Heart right ventricle (tissue), 16 donors: ENCODE measurements around the gene NCAPG. TPM values are rescaled to one million over a fixed set of nuclear protein-coding genes. Genes with fewer than 3 reads are reported as not detected.
"Not testable (repeated sequence)": the region's sequence is repeated elsewhere in the genome, so short reads cannot be mapped to it uniquely, and the experiment has no call there.

Experiments used
- ATAC-seq, 8 donors: fragments of 200-7000 bp; cut with Tn5 transposase; one replicate each; pipeline ENCODE4 v1.9.1; 2020; ENCODE audit warnings: mild to moderate bottlenecking in 8 of 8, moderate library complexity in 8 of 8, moderate number of reproducible peaks in 1 of 8
- DNase-seq, 2 donors: peaks; one replicate each; pipeline ENCODE4 v3.0.0-alpha.2; 2020
- H3K27ac ChIP-seq, 10 donors: fragments of 200-600 bp; sonication (generic) in 2 of 10; one replicate each; pipeline versions ENCODE4 v1.5.0 to v1.8.0; 2020 to 2022; ENCODE audit warnings: mild to moderate bottlenecking in 3 of 10
- H3K27me3 ChIP-seq, 7 donors: fragments of 200-600 bp; one replicate each; pipeline ENCODE4 v1.8.0; 2021 to 2022; ENCODE audit warnings: mild to moderate bottlenecking in 2 of 7
- H3K36me3 ChIP-seq, 9 donors: fragments of 200-600 bp; sonication (generic) in 1 of 9; one replicate each; pipeline versions ENCODE4 v1.5.0 to v1.8.0; 2020 to 2022; ENCODE audit warnings: mild to moderate bottlenecking in 2 of 9
- H3K4me1 ChIP-seq, 9 donors: fragments of 200-600 bp; sonication (generic) in 1 of 9; one replicate each; pipeline versions ENCODE4 v1.5.0 to v1.8.0; 2020 to 2022; ENCODE audit warnings: mild to moderate bottlenecking in 4 of 9
- H3K4me3 ChIP-seq, 10 donors: fragments of 200-600 bp; sonication (generic) in 2 of 10; one replicate each; pipeline versions ENCODE4 v1.5.0 to v1.8.0; 2020 to 2022; ENCODE audit warnings: mild to moderate bottlenecking in 7 of 10, moderate library complexity in 2 of 10
- H3K9me3 ChIP-seq, 11 donors: fragments of 200-600 bp in 10 of 11; sonication (generic) in 2 of 11; one replicate each; pipeline versions ENCODE4 v1.5.0 to v1.8.0; 2013 to 2022; ENCODE audit warnings: mild to moderate bottlenecking in 2 of 11, control low read depth in 1 of 11, moderate library complexity in 1 of 11
- WGBS, 2 donors: extraction: QIAGEN DNeasy Blood & Tissue Kit; methylation state at CpG; one replicate each; pipeline ENCODE4 v1.1.7; 2013; ENCODE audit warnings: inconsistent platforms in 1 of 2; 5-methylcytosine and 5-hydroxymethylcytosine counted together
- intact Hi-C, 10 donors: fragments of 100-400 bp; cut with DNase I; formaldehyde crosslinking; loops; one replicate each; pipeline versions ENCODE4 v1.11.1 to v1.14.2; 2022
- polyA plus RNA-seq, 2 donors: library from polyadenylated mRNA; stranded (reverse); fragments of 200-250 nt; gene quantifications; one replicate each; pipeline ENCODE4 v1.2.3, GENCODE V29; 2013
- total RNA-seq, 10 donors: library from RNA; stranded (reverse); fragmentation: NEBNext Ultra II Directional in 3 of 10; extraction: Animal tissue kit (Norgen Biotek cat#: 25700) in 3 of 10; gene quantifications; one replicate each; pipeline versions ENCODE4 v1.2.1 to v1.2.4, GENCODE V29; 2021 to 2023
- TF ChIP-seq, protein P1 (sequence below), 9 donors: fragments of 200-600 bp; sonication (generic) in 2 of 9; IDR thresholded peaks; one replicate each; pipeline versions ENCODE4 v1.5.0 to v1.8.0; 2021 to 2022; ENCODE audit warnings: antibody characterized with exemption in 9 of 9, mild to moderate bottlenecking in 5 of 9, moderate library complexity in 1 of 9
- donor health status: Arrhythmogenic right ventricular cardiomyopathy.
- donor health status: ischemic (EF 13 %, LVEDD 7.1; RV severe dilation, severe dysfunction).
- donor health status: healthy with polysubstance abuse.
- donor health status: DM: no; HTN: yes; CAD: no.
- donor health status: DM: no; HTN: no; CAD: no.
- donor health status: ischemic (EF 25% LVEDD 6.9; RV normal size, moderate dysfunction).
- donor health status: ischemic (EF 25% LVEDD 5.7; RV mildly dilated, moderate dysfunction).
- donor health status: healthy.
- donor health status: DM: yes; HTN: yes; CAD: no.
- donor health status: Ischemic cardiomyopathy.
- donor health status: ischemic (EF 35%, LVEDD 5.7; RV mildly dilated, moderate dysfunction).
- donor health status: nonischemic (EF 11% LVEDD 7.7; RV severe dilation, severe dysfunction).
- donor health status: DM: yes; HTN: yes; CAD: no.
- donor health status: PGD.
- donor health status: ischemic (EF 29% LVEDD 5.4; RV normal size, mild dysfunction).
- donor health status: nonischemic (EF 23%, LVEDD 6.1; RV moderate dilation, normal function).

The NCAPG gene
- total and polyA plus RNA-seq, 12 donors = 0.08 to 3.6 (median 0.29) TPM

DNA sequence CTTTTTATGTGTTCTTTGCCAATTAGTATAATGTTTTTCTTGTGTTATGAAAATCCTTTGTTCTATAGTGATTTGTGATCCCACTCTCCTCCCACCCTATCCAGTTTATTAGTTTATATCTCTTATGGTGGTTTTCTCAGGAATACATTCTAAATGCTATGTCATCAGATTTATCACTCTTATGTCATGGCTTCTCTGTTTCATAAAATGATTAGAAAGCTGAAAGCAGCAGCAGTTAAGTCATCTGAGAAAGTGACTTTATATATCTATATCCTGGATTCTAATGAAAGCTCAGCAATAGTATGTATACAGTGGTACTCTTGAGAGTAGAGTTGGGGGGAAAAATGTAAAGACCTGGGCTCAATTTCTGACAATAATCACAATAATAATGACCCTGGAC lies 41.2 kb downstream of the NCAPG start:
- no peaks in the 10 kb centered on the region for H3K27me3 ChIP-seq
- no peak for ATAC-seq
- no peaks in the 10 kb centered on the region for H3K4me1 ChIP-seq
- TF ChIP-seq, protein P1, sequence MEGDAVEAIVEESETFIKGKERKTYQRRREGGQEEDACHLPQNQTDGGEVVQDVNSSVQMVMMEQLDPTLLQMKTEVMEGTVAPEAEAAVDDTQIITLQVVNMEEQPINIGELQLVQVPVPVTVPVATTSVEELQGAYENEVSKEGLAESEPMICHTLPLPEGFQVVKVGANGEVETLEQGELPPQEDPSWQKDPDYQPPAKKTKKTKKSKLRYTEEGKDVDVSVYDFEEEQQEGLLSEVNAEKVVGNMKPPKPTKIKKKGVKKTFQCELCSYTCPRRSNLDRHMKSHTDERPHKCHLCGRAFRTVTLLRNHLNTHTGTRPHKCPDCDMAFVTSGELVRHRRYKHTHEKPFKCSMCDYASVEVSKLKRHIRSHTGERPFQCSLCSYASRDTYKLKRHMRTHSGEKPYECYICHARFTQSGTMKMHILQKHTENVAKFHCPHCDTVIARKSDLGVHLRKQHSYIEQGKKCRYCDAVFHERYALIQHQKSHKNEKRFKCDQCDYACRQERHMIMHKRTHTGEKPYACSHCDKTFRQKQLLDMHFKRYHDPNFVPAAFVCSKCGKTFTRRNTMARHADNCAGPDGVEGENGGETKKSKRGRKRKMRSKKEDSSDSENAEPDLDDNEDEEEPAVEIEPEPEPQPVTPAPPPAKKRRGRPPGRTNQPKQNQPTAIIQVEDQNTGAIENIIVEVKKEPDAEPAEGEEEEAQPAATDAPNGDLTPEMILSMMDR (IDR thresholded peaks at IDR 0.05) = no peak
- peaks cover 0 to 7% (median 0%) of the 10 kb centered on the region in 11 donors for H3K9me3 ChIP-seq
- DNase-seq = no peak
- no peak overlapping the region for H3K4me3 ChIP-seq
- H3K27ac ChIP-seq = no peak overlapping the region
- intact Hi-C loops = no loop called here
- H3K36me3 ChIP-seq = peaks cover 0 to 5% (median 0%) of the 10 kb centered on the region in 9 donors

DNA sequence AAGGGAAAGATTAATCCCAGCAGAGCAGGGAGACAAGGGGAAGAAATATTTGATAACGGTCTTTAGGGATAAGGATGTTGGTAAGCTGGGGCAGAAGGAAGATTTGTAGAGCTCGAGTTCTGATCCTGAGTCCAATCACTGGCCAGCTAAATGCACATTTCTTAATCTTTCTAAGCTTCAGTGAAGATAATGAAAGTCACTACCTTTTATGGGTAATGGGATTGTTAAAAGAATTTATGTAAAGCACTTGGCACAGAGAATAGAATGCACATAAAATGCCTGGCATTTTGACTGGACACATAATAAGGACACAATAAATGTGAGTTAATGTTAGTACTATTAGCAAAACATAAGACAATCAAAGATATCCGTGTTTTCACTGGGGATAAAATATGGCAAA lies 43.3 kb downstream of the NCAPG start:
- 77 to 95% methylated on average over 3 of the region's 3 CpGs for WGBS, 2 donors

DNA sequence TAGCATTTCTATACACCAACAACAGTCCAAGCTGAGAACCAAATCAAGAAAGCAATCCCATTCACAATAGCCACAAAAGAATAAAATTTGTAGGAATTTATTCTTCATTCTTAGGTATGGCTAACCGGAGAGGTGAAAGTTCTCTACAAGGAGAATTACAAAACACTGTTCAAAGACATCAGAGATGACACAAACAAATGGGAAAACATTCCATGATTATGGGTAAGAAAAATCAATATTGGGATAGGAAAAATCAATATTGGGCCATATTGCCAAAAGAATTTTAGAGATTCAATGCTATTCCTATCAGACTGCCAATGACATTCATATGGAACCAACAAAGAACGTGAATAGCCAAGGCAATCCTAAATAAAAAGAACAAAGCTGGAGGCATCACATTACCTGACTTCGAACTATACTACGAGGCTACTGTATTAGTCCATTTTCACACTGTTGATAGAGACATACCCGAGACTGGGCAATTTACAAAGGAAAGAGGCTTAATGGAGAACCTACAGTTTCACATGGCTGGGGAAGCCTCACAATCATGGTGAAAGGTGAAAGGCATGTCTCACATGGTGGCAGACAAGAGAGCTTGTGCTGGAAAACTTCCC lies 49.1 kb downstream of the NCAPG start:
- H3K27me3 ChIP-seq = no peaks in the 10 kb centered on the region
- ATAC-seq (no peak), DNase-seq (no peak)
- 97 to 98% methylated on average over 5 of the region's 5 CpGs for WGBS, 2 donors
- peaks cover 0 to 33% (median 4%) of the 10 kb centered on the region in 11 donors for H3K9me3 ChIP-seq
- peaks cover 0 to 7% (median 0%) of the 10 kb centered on the region in 9 donors for H3K36me3 ChIP-seq
- H3K27ac ChIP-seq = no peak overlapping the region
- H3K4me1 ChIP-seq = no peaks in the 10 kb centered on the region
- no peak overlapping the region for H3K4me3 ChIP-seq
- TF ChIP-seq, protein P1 (IDR thresholded peaks at IDR 0.05) = no peak
- intact Hi-C loops = no loop called here

More for the DNA sequence above, 43.3 kb downstream of the NCAPG start:
- Histone ChIP-seq H3K27ac (no peak overlapping the region), H3K4me1 (no peaks in the 10 kb centered on the region), H3K4me3 (no peak overlapping the region), H3K27me3 (no peaks in the 10 kb centered on the region), H3K9me3 (peaks cover 0 to 11% (median 0%) of the 10 kb centered on the region in 11 donors), H3K36me3 (no peaks in the 10 kb centered on the region)
- DNase-seq (no peak), ATAC-seq (no peak)
- intact Hi-C loops = no loop called here
- TF ChIP-seq, protein P1 (IDR thresholded peaks at IDR 0.05) = no peak

DNA sequence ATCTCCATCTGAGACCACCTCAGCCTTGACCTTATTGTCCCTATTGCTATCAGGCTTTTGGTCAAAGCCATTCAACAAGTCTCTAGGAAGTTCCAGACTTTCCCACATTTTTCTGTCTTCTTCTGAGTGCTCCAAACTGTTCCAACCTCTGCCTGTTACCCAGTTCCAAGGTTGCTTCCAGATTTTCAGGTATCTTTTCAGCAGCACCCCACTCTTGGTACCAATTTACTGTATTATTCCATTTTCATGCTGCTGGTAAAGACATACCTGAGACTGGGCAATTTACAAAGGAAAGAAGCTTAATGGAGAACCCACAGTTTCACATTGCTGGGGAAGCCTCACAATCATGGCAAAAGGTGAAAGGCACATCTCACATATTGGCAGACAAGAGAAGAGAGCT lies 51.1 kb downstream of the NCAPG start:
- H3K27me3 ChIP-seq, H3K4me3 ChIP-seq, H3K27ac ChIP-seq, H3K36me3 ChIP-seq, DNase-seq, ATAC-seq, H3K4me1 ChIP-seq, intact Hi-C loops: not testable (repeated sequence)
- H3K9me3 ChIP-seq = peaks cover 0 to 33% (median 4%) of the 10 kb centered on the region in 11 donors

DNA sequence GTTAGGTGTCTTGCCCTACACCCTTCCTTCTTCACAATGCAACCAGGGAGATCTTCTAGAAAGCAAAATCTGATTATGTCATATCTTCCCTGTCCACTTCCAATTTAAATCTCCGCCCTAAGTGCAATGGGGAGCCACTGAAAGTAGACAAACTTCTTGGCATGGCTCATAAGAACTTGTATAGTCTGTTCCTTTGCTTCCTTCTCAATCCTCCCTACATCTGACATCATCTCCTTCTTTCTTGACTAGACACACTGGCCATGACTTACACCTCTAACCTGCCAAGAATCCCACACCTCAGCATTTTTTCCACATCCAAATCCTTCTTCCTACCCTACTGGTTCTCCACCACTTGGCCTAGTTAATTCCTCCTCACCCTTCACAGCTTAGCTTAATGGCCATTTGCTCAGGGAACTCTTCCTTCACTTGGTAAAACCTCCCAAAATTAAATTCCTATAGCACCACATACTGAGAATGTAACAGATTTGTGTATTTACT lies 55.1 kb downstream of the NCAPG start:
- Histone ChIP-seq H3K4me1 (no peaks in the 10 kb centered on the region), H3K36me3 (peaks cover 0 to 7% (median 0%) of the 10 kb centered on the region in 9 donors), H3K27me3 (no peaks in the 10 kb centered on the region), H3K27ac (no peak overlapping the region), H3K4me3 (no peak overlapping the region), H3K9me3 (peaks cover 0 to 27% (median 4%) of the 10 kb centered on the region in 11 donors)
- 98 to 100% methylated on average over 1 of the region's 1 CpG for WGBS, 2 donors
- ATAC-seq (no peak), DNase-seq (no peak)
- intact Hi-C loops = no loop called here
- TF ChIP-seq, protein P1 (IDR thresholded peaks at IDR 0.05) = no peak
